ELR (cell line): ENCODE measurements around the gene GALNT18.
A peak's percentile ranks its signal among the peaks of the same experiment; 100 is the strongest.

ENCODE experiments used
- DNase-seq: peaks from one replicate; pipeline ENCODE4 v3.0.0-alpha.2; 2015; ENCODE audit warnings: low read depth

The GALNT18 gene

GRCh38 chr11:11494348-11494747, 127.5 kb downstream of the GALNT18 start:
- DNase-seq = no peak

GRCh38 chr11:11493698-11494097, 128.1 kb downstream of the GALNT18 start:
- no peak for DNase-seq

- DNase-seq = no peak
Observed at GRCh38 chr11:11491589-11491988, 130.2 kb downstream of the GALNT18 start.

GRCh38 chr11:11491014-11491413, 130.8 kb downstream of the GALNT18 start:
- no peak for DNase-seq

GRCh38 chr11:11486423-11486822, 135.4 kb downstream of the GALNT18 start:
- no peak for DNase-seq

GRCh38 chr11:11486002-11486401, 135.8 kb downstream of the GALNT18 start:
- DNase-seq = no peak

- DNase-seq = no peak
Observed at GRCh38 chr11:11483627-11484026, 138.2 kb downstream of the GALNT18 start.

- DNase-seq = no peak
Observed at GRCh38 chr11:11482730-11483129, 139.1 kb downstream of the GALNT18 start.

- DNase-seq = no peak
Observed at GRCh38 chr11:11481371-11481770, 140.4 kb downstream of the GALNT18 start.

GRCh38 chr11:11480971-11481370, 140.8 kb downstream of the GALNT18 start:
- DNase-seq = no peak

- DNase-seq = no peak
Observed at GRCh38 chr11:11478687-11479086, 143.1 kb downstream of the GALNT18 start.

- no peak for DNase-seq
Observed at GRCh38 chr11:11477695-11478420, 143.9 kb downstream of the GALNT18 start.

GRCh38 chr11:11476971-11477645, 144.7 kb downstream of the GALNT18 start:
- DNase-seq = no peak

- DNase-seq = no peak
Observed at GRCh38 chr11:11476499-11476898, 145.3 kb downstream of the GALNT18 start.

- DNase-seq = no peak
Observed at GRCh38 chr11:11472106-11472505, 149.7 kb downstream of the GALNT18 start.

GRCh38 chr11:11471201-11471600, 150.6 kb downstream of the GALNT18 start:
- DNase-seq = no peak

GRCh38 chr11:11468954-11469353, 152.9 kb downstream of the GALNT18 start:
- DNase-seq = no peak

- DNase-seq = no peak
Observed at GRCh38 chr11:11467312-11467711, 154.5 kb downstream of the GALNT18 start.

- DNase-seq = peak; percentile 7
Observed at GRCh38 chr11:11464555-11464954, 157.2 kb downstream of the GALNT18 start.

GRCh38 chr11:11463405-11463804, 158.4 kb downstream of the GALNT18 start:
- no peak for DNase-seq

GRCh38 chr11:11461473-11461872, 160.3 kb downstream of the GALNT18 start:
- DNase-seq = no peak

- no peak for DNase-seq
Observed at GRCh38 chr11:11459578-11459977, 162.2 kb downstream of the GALNT18 start.

GRCh38 chr11:11458485-11458884, 163.3 kb downstream of the GALNT18 start:
- DNase-seq = no peak

- DNase-seq = no peak
Observed at GRCh38 chr11:11458001-11458400, 163.8 kb downstream of the GALNT18 start.
